ENCODE results near the gene FMNL3.

The FMNL3 gene

DNA sequence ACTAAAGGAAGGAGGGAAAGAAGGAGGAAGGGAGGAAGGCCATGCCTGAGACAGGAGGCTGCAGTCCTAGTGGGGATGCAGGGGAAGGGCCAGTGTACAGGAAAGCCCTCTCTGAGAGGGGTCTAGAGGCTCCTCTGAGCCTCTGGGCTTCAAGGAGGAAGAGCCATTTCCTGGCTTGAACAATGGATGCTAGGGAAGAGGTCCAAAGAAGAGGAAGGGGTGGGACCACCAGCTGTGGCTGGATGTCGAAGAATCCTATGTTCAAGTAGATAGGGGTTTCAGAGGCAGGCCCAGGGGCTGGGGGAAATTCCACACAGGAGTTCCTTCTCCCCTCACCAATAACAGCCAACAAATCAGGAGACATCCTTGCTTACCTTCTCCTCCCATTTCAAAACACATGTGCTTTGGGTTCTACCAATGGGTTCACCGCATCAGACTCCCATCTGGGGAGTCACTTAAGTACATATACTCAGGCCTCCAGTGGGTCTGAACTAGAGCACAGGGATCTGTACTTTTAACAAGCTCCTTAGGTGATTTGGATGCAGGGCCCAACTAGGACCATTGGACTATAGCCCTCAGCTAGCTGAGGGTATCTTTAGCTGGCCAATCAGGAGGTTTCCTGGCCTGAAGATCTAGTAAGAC lies 51.5 kb downstream of the FMNL3 start:
- DNase-seq: no peak
- intact Hi-C loops (cut with DNase I): no loop called here

DNA sequence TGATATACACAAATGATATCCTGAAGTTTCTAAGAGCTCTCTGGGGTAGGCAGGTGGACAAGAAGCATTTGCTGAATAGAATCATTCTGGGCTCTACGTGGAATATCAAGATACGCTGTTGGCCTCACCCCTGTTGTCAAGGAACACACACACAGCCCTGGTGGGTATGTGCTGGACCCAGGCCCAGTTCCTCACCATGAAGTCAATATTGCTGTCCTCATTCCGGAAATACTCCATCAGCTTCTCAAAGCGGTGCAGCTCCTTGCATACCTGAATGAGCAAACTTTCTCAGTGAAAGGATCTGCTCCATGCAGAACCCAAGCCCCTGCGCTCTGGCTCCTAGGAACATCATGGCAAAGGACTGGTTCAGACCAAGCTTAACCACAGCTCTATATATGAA lies 52.5 kb downstream of the FMNL3 start:
- DNase-seq: no peak
- intact Hi-C loops (cut with DNase I): no loop called here

DNA sequence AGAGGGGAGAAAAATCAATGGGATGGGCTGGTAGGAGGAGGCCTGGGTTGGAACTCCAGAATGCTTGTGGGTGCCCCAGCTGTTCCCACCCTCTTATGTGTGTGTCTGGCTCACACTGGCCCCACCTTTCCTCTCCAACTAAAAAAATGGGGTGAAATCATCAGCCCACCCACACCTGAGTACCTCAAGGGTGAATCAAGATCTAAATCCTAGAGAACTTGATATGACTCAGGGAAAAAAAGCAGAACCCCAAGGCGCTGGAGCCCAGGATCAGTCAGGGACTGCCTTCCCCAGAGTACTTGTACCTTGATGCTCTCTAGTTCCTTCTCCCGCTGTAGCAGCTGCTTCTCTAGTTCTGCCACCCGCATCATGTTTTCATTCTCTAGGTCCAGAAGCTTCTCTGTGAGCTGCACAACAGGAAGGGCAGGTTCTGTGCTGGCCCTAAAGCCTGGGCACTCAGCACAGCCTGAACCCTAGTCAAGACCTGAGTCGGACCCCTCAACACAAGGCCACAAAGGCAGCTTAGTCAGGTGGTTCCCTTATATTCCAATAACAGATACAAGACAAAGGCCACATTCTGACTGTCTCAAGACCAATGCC lies 54.2 kb downstream of the FMNL3 start:
- intact Hi-C loops (cut with DNase I): no loop called here
- no peak for DNase-seq

DNA sequence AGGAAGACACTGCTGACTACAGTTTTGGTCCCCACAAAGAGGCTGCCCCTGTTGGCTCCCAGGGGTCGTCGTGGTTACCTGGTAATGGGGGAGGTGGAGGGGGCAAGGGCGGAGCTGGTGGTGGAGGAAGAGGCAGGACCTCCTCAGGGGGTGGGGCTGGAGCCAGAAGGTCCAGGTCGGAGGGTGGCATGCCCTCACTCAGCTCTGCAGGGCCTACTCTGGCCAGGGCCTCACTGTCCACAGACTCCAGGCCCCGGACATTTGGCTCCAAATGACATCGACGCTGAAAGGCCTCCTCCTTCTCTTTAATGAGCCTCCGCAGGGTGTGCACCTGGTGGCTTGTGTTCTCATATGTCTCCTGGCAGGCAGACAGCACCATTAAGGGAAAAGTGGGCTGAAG lies 55.4 kb downstream of the FMNL3 start:
- intact Hi-C loops (cut with DNase I): no loop called here
- peak in 1 of 10 donors; percentile 54 for DNase-seq

DNA sequence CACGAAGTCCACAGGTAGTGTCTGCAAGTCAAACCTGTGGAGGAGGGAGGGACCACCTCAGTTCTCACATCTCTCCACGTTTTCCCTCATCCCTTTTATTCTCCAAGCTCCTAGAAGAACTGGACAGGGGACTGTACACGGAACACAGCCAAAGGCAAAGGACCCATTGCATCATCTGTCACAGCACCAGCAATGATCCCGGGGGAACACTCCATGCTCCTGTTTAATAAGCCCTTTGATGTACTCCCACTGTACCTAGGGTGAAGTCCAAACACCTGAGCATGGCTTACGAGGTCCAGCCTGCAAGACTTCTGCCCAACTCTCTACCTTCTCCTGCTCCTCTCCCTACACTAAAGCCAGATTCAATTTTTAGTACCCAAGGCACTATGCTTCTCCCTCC lies 57.3 kb downstream of the FMNL3 start:
- no peak for DNase-seq
- intact Hi-C loops (cut with DNase I): no loop called here

DNA sequence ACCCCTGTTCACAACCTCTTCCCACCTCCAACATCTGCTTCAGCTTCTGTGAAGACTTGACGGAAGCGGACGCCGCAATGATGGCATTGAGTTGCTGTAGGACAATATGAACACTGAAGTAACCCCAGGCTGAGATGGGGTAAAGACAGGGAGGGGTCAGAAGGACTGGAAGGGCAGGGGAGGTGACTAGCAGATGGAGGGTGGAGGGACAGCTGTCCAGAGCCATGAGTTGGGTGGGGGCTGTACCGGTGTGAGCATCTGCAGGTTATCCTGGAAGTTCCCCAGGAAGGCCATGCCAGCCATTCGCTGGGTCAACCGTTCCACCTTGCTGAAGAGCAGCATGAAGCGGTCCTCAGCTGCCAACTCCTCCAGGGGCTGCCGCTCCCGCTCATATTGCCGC lies 57.8 kb downstream of the FMNL3 start:
- peak in 1 of 10 donors; percentile 67 for DNase-seq
- intact Hi-C loops (cut with DNase I): no loop called here

DNA sequence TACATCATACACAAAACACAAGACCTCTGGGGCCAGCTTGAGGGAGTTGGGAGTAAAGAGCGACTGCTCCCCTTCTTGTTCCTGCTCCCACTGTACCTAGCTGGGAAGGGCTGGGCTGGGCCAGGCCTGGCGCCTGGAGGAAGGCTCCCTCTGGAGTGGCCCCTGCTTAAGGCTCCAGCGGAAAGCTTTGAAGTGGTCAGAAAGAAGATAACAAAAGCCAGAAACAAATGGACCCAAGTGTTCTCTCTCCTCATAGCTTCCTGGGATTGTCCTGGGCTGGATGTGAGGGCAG lies 58.5 kb downstream of the FMNL3 start:
- intact Hi-C loops (cut with DNase I): no loop called here
- DNase-seq: no peak

DNA sequence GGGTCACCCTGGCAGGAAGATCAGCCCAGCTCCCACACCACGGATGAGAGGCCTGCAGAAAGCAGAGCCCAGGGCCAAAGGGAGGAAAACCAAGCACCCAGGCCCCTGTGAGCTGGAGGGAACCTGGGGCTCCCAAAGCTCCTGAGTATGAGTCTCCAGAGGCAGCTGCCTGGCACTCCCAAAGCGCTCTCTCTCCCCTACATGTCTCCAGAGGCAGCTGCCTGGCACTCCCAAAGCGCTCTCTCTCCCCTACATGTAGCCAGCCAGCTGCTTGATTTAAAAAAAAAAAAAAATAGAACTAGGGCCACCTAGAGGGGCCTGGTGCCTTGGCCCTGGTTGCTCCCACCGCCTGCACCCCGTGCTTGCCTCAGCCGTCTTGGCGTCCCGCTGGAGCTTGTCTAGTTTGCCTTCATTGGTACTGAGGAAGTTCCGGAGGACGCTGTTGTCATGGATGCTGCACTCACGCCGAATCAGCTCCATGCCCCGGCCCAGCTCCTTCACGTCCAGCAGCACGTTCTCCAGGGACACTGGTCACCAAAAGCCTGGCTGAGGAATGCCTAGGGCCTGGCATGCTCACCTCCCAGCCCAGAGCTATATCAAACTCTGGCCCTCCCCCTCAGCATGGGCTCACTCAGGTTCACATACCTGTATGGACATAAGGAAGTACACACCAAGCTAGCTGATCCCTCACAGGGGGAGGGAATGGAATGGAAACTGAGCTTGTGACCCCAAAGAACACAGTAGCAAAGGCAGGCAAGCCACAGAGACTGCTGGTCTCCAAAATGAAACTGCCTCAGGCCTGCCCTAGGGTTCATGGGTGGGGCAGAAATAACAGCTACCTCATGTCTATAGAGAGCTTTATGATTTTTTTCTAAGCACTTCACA lies 59.1 kb downstream of the FMNL3 start:
- peak in 1 of 10 donors; percentile 64 for DNase-seq
- intact Hi-C loops (cut with DNase I): no loop called here

DNA sequence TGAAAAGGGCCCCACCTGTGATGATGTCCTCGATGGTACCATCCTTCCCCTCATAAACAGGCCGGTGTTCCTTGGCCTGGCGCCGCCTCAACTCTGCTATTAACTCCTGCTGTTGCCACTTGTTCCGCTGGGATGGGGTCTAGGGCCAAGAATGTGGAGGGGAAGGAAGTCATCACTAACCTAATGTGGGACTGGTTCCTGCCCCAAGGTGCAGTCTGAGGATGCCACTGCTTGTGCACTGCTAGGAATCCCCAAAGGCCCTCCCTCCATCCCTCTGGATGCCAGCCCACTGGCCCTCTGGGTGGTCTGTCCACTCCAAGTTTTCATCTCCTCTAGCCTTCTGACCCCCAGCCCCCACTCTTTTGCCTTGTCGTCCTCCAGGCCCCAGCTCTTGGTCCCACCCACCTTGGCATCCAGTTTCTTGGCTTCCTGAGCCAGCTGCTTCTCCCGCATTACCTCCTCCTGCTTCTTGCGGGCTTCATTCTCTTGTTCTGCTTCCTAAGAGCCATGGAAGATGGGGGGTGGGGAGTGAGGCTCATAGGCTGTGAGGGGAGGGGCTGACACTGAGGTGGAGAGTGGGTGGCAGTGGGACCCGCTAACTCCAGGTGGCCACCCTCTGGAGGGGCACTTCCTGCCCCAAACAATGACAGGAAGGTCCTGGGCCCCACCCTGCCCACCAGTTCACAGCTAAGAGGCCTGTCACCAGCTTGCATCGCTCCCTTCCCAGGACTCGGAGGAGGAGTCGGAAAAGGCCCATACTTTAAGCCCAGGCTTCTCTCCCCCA lies 60.1 kb downstream of the FMNL3 start:
- no peak for DNase-seq
- intact Hi-C loops (cut with DNase I): no loop called here

DNA sequence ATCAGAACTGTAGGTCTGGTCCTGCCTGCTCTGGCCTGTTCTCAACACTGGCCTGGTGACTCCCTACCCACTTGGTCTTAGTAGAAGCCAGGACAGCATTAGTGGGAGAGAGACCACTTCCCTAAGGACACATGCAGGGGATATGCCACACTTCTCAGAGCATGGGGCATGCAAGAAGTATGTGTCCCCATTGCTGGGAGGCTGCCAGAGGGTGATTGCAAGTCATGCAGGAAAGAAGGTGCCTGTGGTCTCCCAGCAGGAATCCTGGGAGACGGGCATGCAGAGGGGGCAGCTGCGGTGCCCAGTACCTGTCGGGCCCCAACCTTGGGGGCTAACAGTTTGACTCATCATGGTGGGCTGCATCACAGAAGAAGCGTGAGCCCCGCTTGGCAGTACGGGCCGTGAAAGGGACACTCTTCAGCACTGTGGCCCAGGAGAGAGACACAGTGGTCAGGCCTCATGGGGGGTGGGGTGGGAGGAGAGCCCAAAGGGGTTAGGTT lies 60.8 kb downstream of the FMNL3 start:
- intact Hi-C loops (cut with DNase I): no loop called here
- DNase-seq: no peak

DNA sequence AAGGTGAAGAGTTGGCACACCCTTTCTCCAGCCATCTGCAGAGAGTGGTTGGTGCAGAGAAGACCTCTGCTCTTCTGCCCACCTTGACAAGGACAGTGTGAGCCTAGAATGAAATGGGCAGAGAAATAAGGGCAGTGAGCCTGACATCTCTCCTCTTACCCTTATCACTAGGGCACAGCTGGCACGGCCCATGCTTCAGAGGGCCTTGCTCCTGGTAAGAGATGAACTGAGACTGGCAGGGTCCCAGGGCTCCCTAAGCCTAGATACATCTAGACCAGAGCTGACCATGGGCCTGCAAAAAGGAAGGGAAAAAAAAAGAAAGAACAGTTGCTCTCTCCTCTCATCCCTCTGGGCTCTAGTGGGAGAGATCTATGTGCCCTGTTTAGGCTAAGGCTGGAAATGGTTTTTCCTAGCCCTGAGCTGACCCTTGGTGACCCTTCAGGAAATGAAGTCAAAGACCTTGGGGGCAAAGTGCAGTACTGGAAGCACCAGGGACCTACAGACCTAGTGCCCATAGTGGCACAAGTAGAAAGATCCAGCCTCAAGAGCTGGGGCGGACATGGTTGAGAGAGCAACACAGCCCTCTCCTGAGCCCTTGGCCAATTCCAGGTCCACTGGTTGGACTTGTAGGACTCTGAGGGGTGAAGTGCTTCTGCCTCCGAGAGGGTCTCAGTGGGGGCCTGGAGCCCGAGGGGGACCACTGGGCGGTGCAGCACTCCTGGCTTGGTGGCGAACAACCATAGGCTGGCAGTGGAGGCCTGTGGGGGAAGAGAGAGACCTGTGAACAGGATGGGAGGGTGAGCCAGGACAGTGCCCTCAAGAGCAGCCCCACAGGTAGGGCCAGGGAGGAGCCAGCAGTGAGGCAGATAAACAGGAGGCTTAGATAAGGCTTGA lies 61.8 kb downstream of the FMNL3 start:
- intact Hi-C loops (cut with DNase I): no loop called here
- DNase-seq: no peak

DNA sequence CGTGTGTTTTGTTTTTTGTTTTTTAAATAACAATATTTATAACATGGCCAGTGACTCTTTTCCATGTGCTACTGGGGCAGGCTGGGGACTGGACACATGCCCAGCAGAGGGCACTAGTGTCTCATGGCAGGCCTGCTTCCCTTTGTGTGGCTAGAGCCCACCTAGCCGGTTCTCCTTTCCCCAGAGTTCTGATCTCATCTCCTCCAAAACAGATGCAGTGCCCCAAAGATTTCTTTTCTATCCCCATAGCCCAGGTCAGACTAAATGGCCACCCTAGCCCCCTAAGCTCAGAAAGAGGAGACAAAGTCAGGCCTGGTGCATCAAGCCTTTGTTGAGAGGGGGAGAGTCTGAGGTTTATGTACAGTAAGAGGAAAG lies 62.6 kb downstream of the FMNL3 start:
- intact Hi-C loops (cut with DNase I): loop anchor here (1.0 kb wide), 1 partner anchor 63 kb away; the partner anchor contains the start of gene FMNL3
- DNase-seq: peak; percentile 64 to 97 (median 84)

DNA sequence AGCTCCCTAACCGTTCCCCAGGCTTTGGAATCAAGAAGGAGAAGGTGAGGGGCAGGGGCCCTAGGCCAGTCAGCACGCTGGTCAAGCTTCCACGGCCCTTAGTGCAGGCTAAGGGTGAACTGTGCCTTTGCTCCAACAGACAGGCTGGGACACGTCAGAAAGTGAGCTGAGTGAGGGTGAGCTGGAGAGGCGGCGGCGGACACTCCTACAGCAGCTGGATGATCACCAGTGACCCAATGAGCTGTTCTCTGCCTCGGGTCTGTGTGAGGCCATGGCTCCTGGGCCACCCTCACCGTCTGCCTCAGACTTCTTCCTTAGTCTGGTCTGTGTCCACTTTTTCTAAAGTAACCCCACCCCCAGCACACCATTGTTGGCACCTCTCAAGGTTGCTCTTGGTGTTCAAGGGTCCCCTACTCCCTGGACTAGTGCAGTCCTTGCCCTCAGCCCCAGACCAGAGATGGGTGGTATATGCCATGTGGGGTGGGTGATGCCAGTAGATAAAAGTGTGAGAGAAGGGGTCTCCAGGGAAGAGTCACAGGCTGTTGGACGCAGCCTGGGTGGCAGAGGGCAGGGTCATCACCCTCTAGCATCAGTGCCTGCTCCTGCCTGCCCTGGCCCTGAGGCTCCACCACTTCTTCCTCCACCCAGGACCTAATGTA lies 63.1 kb downstream of the FMNL3 start:
- intact Hi-C loops (cut with DNase I): loop anchor here (1.0 kb wide), 1 partner anchor 63 kb away; the partner anchor contains the start of gene FMNL3
- no peak for DNase-seq

DNA sequence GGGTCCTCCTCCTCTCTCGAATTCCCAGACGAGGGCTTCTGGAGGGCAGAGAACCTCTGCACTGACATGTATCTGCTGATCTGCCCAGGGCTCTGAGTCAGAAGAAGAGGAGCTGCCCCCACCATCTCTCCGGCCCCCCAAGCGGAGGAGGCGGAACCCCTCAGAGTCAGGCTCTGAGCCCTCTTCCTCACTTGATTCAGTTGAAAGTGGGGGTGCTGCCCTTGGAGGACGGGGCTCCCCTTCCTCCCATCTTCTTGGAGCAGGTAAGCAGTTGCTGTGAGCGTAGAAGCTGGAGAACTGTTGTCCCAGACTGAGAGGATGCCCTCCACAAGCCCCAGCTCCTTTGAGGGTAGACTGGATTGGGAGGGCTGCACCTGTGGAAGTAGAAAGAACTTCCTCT lies 64.1 kb downstream of the FMNL3 start:
- DNase-seq: no peak

DNA sequence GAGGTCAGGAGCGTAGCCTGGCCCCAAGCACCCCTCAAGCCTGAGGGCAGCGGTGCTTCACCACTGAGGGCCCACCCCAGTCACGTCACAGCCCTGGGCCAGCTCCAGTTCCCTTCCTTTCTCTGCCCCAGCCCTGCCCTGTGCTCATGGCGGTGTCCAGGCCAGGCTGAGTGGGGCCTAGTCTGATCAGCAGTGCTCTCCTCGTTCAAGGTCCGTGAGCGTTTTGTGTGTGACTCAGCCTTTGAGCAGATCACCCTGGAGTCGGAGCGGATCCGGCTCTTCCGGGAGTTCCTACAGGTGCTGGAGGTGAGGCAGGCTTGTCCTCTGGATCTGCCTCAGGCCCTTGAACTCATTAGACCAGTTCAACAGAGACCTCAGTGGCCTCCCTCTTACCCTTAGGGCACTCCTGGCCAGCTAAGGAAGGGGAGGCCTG lies 64.8 kb downstream of the FMNL3 start:
- intact Hi-C loops (cut with DNase I): no loop called here
- no peak for DNase-seq

More for the DNA sequence above, 64.1 kb downstream of the FMNL3 start:
- intact Hi-C loops (cut with DNase I): no loop called here

DNA sequence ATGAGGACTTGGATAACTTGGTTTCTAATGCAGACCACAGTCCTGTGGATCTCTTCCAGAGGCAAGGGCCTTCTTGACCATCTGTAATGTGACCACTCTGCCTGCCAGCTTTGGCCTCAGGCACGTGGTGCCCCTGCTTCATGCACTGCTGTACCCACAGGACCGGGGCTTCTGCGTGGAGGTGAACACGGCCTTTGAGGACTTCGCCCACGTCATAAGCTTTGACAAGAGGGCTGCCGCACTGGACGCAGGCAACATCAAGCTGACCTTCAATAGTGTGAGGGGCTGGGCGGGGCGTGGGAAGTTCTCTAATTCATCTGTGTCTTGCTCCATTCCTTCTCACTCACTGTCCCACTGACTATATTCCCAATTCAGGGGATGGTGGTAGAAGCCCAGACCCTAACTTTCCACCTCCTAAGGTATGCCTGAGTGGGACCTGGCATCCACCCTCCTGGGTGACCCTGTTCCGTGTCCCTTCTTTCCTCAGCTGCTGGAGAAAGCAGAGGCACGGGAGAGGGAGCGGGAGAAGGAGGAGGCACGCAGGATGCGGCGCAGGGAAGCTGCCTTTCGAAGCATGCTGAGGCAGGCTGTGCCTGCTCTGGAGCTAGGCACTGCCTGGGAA lies 65.3 kb downstream of the FMNL3 start:
- DNase-seq: peak in 1 of 10 donors; percentile 63
- intact Hi-C loops (cut with DNase I): no loop called here

DNA sequence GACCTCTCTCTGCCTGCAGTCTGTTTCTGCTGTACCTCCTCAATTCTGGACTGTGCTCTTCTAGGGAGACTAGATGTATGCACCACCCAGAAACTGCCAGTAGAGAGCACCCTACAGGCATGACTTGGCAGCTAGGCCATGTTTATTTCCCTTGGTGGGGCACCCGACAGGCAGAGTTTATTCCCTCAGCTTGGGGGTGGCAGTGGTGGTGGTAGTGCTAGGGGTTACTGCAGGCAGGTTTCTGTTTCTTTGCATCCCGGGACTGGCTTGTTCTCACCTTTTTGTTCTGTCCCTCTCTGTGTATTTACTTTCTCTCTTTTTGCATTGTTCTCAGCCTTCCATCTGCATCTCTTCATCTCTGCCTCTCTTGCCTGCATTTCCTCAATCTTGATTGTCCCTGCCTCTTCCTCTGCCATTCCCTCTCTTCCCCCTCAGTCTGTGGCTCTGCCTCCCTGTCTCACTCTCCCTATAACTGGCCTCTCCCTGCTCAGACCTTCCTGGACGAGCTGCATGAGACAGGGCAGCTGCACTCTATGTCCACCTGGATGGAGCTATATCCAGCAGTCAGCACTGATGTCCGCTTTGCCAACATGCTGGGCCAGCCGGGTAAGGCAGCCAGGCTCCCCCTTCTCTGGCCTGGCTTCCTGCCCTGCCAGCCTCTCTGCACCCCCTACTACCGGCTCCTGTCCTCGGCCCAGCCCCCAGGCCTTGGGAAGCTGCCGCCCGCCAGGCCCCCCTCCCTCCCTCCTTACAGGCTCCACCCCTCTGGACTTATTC lies 70.0 kb downstream of the FMNL3 start:
- intact Hi-C loops (cut with DNase I): no loop called here
- DNase-seq: peak in 7 of 10 donors; percentile 58 to 94 (median 65)

DNA sequence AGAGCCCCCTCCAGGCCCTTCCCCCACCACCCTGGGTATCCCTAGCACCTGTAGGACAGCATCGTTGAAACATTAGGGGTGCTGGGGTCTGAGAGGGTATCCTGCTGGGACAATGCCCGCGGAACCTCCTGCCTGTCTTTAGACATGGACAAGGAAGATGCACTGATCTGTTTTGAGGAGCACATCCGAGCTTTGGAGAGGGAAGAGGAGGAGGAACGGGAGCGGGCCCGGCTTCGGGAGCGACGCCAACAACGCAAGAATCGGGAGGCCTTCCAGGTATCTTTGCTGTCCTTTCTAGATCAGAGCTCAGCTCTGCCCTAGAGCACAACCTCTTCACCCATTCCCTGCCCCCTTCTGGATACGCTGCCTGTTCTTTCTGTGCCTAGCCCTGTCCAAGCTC lies 70.6 kb downstream of the FMNL3 start:
- intact Hi-C loops (cut with DNase I): no loop called here
- DNase-seq: peak in 1 of 10 donors; percentile 70
